ENCODE data around the gene TINCR.
"Not testable (repeated sequence)": the region's sequence is repeated elsewhere in the genome, so short reads cannot be mapped to it uniquely, and the experiment has no call there.

The TINCR gene

GRCh38 chr19:5567360-5567969 is at the start of gene TINCR:
Gene TINCR, minus strand, starts transcription at chr19:5567953.
- no peak for TF ChIP-seq CTCF (IDR thresholded peaks at IDR 0.05; ENCODE audit: insufficient read depth, low read length, missing control alignments)
- DNase-seq (ENCODE audit: low read depth, low spot score): no peak
- H3K4me3 ChIP-seq (ENCODE audit: low read depth, low read length): no peak within 1 kb of the TSS
- POLR2A ChIA-PET: no interaction called here
- CTCF ChIA-PET: no interaction called here

GRCh38 chr19:5617080-5617479 is 49.3 kb upstream of the TINCR start:
- no peak for TF ChIP-seq CTCF (IDR thresholded peaks at IDR 0.05; ENCODE audit: insufficient read depth, low read length, missing control alignments)
- ChIA-PET POLR2A (no interaction called here), CTCF (no interaction called here)
- H3K4me3 ChIP-seq (ENCODE audit: low read depth, low read length): no peak overlapping the region
- no peak for DNase-seq (ENCODE audit: low read depth, low spot score)

DNA sequence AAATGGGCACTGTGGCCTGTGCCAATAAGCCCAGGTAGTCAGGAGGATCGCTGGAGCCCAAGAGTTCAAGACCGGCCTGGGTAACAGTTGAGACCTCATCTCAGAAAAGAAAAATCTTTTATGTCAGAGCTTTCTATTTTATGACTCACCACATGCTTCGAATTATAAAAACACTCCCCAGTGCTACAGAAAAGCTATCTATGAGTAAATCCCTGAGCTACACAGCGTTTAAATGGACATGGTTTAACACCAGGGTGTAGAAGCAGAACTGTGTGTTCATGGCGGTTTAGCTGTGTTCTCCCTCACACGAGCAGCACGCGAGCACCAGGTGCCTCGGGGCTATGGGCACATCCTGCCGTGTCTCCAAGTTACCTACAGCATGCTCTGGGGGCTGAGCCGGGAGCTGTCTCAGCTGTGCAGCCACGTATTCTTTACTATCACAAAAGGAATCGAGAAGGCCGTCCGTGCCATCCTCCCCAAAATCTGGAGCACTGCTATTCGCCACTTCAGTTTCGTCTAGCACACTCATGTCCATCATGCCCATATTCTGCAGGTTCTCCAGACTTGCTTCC is 48.1 kb upstream of the TINCR start:
- CTCF ChIA-PET: interaction anchor here (0.8 to 2.0 kb wide), 2 partner anchors 11 to 569 kb away, joined by 3 to 8 read pairs; no protein-coding TSS in a partner anchor
- peak; percentile 36 for DNase-seq (ENCODE audit: low read depth, low spot score)
- H3K4me3 ChIP-seq (ENCODE audit: low read depth, low read length): peak overlapping the region; percentile 25; the same call in 1 of the 2 replicates
- POLR2A ChIA-PET: interaction anchor here (0.6 to 1.1 kb wide), 3 partner anchors 13 to 74 kb away, joined by 3 to 7 read pairs (median 3); partner anchors contain the start of gene RPL36
- no peak for TF ChIP-seq CTCF (IDR thresholded peaks at IDR 0.05; ENCODE audit: insufficient read depth, low read length, missing control alignments)

GRCh38 chr19:5612891-5613865 is 45.4 kb upstream of the TINCR start:
- CTCF ChIA-PET: no interaction called here
- no peak for TF ChIP-seq CTCF (IDR thresholded peaks at IDR 0.05; ENCODE audit: insufficient read depth, low read length, missing control alignments)

DNA sequence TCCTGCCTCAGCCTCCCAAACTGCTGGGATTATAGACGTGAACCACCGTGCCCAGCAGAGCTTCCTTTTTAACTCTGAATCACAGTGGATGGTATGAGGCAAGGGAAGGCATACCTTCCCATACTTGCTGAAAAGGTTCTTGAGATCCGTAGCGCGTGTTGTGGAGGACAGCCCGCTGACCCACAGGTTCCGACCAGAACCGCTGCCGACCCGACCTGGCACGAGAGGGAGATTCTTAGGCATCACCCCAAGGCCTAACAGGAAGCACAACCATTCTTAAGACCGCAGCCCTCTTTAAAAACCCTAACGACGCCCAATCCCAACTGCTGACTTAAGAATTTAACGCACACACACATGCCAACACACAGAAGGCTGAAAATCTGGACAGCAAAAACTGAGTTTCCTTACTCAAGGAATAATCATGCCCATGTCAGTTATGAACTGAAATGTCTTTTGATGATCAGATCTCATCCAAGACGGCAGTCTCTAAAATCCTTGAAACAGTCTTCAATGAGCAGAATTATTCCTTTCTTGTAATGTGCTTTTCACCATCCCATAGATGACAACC is 42.2 kb upstream of the TINCR start:
- no peak for TF ChIP-seq CTCF (IDR thresholded peaks at IDR 0.05; ENCODE audit: insufficient read depth, low read length, missing control alignments)
- CTCF ChIA-PET: interaction anchor here (1.1 kb wide), 1 partner anchor 10 kb away, joined by 3 read pairs; no protein-coding TSS in a partner anchor
- DNase-seq (ENCODE audit: low read depth, low spot score): no peak
- POLR2A ChIA-PET: no interaction called here
- H3K4me3 ChIP-seq (ENCODE audit: low read depth, low read length): no peak overlapping the region

More at GRCh38 chr19:5612891-5613865, 45.4 kb upstream of the TINCR start:
- no peak for DNase-seq (ENCODE audit: low read depth, low spot score)
- POLR2A ChIA-PET: interaction anchor here (1.6 kb wide), 1 partner anchor 9 kb away, joined by 4 read pairs; the partner anchor contains the start of genes SAFB and SAFB2
- H3K4me3 ChIP-seq (ENCODE audit: low read depth, low read length): no peak overlapping the region

DNA sequence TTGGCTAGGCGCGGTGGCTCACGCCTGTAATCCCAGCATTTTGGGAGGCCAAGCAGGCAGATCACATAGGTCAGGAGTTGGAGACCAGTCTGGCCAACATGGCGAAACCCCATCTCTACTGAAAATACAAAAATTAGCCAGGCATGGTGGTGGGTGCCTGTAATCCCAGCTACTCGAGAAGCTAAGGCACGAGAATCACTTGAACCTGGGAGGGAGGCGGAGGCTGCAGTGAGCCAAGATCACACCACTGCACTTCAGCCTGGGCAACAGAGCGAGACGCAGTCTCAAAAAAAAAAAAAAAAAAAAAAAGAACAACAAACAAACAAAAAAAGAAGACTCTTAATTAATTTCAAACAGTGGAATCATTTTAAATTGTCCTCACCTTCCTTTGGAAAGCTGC is 41.0 kb upstream of the TINCR start:
- CTCF ChIA-PET: interaction anchor here (1.1 kb wide), 2 partner anchors 11 to 14 kb away, joined by 3 read pairs; no protein-coding TSS in a partner anchor
- DNase-seq (ENCODE audit: low read depth, low spot score); POLR2A ChIA-PET; H3K4me3 ChIP-seq (ENCODE audit: low read depth, low read length): not testable (repeated sequence)

Measured in AG04449 (cell line).